HG02759 (cell line): ENCODE results near the gene CHI3L2.
A peak's percentile ranks its signal among the peaks of the same experiment; 100 is the strongest.
"Not testable (repeated sequence)": the region's sequence is repeated elsewhere in the genome, so short reads cannot be mapped to it uniquely, and the experiment has no call there.

Experiments used
- ATAC-seq: cut with Tn5 transposase; IDR thresholded peaks from one replicate; pipeline ENCODE4 v1.9.1; 2021; ENCODE audit warnings: mild to moderate bottlenecking, moderate library complexity; ENCODE audit not compliant: unreplicated experiment

Gene CHI3L2

GRCh38 chr1:111202366-111202706 lies 25.2 kb upstream of the CHI3L2 start:
- no peak for ATAC-seq

DNA sequence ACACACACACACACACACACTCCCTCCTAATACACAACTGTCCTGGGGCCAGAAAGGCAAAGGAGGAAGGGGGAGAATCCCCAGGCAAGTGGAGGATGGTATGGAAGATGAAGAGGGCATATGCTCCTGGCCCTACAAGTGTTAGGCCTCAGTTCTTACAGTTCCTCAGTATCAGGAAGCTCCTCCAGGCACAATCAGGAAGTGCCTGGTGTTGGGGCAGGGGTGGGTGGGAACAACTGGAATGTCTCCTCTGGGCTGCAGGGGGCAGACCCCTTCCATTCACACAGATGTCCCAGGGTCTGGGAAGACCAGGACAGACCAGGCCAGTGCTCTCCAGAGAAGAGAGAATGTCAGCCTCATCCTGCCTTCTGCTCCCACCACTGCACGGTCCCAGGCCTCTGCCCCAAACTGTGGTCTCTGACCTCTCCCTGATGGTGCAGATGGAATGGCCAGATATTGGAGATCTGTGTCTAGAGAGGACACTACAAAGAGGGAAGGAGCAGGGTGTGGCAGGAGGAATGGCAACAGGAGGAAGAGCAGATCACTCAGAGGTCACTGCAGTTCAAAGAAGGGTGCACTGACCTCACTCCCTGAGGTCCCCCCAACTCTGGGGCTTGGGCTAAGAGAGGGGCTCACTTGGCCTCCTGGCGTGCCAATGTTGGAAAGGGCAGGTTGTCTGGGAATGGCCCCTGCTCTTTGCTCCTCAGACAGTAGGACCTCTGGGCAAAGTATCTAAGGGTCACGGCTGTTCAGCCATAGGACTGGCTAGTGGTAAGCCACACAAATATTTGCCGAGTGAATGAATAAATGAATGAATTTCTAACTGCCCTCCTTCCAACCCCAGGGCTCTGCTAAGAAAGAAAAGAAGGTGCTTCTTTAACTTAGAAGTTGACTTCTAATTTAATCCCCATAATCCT lies 24.5 kb upstream of the CHI3L2 start:
- ATAC-seq = no peak

- ATAC-seq = peak; percentile 59
Measured at GRCh38 chr1:111203681-111204200, 23.8 kb upstream of the CHI3L2 start.

DNA sequence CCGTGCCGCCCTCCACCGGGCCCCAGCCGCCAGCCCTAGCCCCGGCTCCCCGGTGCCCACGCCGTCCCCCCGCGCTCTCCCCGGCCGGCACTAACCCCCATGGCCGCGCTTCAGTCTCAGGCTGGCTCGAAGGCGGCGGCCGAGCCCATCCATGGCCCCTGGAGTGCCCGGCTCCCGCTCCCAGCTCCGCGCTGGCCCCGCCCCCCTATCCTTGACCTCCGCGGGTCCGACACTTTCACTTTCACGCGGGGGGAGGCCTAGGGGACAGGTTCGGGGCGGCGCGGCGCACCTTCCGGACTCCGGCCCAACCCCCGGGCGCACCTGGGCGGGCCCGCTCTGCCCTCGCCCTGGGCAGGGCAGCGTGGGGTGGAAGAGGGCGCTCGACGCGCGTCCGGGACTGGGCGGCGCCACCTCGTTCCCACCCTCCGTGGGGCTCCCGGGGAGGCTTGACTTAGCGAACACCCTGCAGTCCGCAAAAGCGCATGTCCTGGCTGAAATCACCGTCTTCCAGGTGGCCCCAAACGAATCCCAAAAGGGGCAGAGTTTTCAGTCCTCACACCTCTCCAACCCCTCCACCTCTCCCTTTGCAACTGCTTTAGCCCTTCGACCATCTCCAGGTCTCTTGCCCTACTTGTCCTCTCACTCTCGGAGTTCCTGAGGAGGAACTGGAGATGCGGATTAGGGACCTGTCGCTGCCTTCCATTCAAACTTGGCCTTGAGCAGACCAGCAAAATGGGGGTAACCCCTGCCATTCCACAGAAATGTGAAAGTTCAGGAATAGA lies 23.1 kb upstream of the CHI3L2 start:
- ATAC-seq = peak; percentile 75

DNA sequence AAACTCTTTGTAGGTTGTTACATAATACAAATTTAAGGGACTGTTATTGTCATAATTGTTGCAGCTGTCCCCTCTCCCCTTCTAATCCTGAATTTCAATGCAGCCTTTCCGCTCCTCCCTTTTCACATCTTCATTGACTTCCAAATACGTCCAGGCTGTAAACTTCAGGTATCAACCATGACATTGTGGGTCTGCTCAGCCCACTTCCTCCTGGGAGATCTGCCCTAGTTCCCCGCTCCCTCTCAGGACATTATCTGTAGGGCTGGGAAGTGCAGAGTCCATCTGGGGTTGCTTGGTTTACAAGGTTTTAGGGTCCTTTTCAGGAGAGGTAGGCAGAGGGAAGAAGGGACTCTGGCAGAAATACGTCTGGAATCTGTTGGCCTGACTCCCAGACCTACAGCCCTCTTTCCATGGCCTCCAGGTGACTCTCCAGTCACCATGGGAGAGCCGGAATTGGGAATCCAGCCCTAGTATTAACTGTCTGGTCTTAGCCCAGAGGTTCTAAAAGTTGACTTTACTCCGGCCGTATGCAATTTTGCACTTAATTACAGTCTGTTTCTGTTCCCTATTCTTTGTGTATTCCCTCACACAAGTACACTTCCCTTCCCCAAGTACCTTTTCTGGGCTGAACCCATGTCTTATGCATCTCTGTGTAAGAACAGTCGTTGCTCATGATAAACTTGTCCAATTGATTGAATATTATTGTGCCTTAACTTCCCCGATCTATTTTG lies 22.4 kb upstream of the CHI3L2 start:
- no peak for ATAC-seq

GRCh38 chr1:111205714-111206050 lies 21.8 kb upstream of the CHI3L2 start:
- ATAC-seq = no peak

- no peak for ATAC-seq
Measured at GRCh38 chr1:111208921-111209320, 18.6 kb upstream of the CHI3L2 start.

DNA sequence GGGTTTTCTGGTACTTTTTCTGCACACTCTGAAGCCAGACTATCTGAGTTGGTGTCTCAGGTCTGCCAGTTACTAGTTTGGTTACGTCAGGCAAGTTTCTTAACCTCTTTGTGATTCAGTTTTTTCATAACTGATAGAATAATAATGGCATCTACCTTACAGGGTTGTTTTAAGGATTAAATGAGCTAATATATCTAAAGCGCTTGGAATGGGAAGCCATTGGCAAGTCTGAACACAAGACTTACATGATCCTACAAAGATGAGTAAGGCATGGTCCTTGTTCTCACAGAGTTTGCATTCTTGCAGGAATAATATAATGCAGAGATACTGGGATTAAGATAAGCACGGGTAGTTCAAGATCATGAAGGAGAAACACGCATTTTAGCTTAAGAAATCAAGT lies 17.9 kb upstream of the CHI3L2 start:
- ATAC-seq = no peak

GRCh38 chr1:111211921-111212320 lies 15.6 kb upstream of the CHI3L2 start:
- ATAC-seq = no peak

- no peak for ATAC-seq
Measured at GRCh38 chr1:111212634-111213335, 14.7 kb upstream of the CHI3L2 start.

GRCh38 chr1:111213412-111213811 lies 14.1 kb upstream of the CHI3L2 start:
- ATAC-seq = no peak

DNA sequence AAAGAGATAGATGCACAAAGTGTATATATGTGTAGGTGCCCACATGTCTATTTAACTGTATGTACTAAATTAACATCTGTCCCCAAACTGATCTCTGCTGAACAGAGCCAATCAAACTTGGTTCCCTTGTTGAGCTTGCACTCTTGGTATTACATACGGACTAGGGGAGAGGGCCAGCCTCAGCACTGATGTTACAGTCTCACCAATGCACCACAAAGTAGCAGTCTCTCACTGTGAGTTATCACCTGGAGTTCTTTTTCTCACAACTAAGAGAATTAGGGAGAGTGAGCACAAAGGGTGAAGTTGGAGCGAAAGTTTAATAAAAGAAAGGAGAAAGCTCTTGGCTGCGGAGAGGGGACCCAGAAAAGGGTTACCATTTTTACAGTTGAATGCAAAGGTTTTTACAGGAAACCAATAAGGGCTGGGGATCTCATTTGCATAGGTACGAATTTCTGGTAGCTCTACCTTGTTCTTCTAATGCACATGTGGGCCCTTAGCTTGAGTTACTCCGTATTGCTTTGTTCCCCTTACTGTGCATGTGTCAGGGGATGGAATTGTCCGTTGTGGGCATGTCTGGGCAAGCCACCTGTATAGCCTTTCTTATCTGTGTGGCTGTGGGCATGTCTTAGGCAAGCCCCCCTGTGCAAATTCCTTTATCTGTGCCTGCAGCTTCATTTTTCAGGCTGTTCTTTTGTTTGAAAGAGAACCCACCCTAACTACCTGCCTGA lies 13.3 kb upstream of the CHI3L2 start:
- no peak for ATAC-seq

GRCh38 chr1:111214884-111215283 lies 12.6 kb upstream of the CHI3L2 start:
- ATAC-seq = no peak

DNA sequence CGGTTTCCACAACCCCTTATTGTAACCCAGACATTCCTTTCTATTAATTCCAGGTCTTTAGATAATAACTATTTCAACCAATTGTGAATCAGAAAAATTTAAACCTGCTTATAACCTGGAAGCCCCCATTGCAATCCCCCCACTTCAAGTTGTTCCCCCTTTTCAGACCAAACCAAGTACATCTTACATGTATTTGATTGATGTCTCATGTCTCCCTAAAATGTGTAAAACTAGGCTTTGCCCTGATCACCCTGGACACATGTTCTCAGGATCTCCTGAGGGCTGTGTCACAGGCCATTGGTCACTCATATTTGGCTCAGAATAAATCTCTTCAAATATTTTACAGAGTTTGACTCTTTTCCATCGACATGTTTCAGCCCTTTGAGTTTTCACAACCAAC lies 12.2 kb upstream of the CHI3L2 start:
- ATAC-seq = not testable (repeated sequence)

DNA sequence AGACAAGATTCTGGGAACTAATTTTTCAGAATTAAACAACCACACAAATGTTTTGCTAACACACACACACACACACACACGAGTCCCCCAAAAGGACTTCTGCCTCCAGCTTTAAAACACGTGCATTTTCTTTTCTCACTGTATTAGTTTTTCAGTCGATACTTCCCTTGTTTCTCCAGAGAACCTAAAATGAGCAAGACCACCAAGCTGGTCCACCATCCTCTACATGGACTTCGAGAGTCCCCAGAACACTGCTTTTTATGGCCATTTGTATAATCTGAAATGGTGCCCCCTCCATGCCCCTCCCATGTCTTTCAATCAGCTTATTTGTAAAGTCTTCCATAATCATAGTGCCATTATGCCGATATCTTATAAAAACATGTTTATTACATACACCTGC lies 10.8 kb upstream of the CHI3L2 start:
- no peak for ATAC-seq

DNA sequence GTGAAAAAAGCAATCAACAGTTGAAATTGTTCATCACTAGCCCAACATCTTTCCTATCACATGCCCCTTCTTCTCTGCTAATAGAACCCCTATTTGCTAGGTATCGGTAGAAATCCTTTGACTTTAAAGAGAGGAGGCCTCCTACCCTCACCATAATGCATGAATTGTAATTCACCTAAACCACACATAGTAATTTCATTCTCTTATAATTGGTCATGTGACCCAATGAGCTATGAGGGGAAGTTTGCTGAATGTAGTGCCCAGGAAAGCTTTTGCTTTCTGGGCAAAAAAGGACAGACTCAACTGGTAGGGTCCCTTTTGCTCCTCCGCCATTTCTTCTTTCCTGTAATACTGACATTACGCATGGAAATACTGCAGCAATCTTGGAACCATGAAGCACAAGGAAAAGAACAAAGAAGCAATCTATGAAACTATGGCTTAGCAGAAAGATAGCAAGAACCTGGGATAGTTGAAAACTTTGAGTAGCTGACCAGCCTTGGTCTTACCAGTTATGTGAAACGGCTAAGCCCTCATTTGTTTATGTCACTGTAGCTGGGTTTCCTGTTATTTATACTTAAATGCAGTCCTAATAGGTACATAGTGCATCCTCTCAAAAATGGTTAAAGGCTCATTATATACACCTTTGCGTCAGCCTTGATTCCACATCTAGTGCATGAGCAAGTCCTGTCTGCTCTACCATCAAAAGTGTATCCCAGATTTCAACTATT lies 10.2 kb upstream of the CHI3L2 start:
- no peak for ATAC-seq

GRCh38 chr1:111218701-111219556 lies 8.6 kb upstream of the CHI3L2 start:
- ATAC-seq = no peak

DNA sequence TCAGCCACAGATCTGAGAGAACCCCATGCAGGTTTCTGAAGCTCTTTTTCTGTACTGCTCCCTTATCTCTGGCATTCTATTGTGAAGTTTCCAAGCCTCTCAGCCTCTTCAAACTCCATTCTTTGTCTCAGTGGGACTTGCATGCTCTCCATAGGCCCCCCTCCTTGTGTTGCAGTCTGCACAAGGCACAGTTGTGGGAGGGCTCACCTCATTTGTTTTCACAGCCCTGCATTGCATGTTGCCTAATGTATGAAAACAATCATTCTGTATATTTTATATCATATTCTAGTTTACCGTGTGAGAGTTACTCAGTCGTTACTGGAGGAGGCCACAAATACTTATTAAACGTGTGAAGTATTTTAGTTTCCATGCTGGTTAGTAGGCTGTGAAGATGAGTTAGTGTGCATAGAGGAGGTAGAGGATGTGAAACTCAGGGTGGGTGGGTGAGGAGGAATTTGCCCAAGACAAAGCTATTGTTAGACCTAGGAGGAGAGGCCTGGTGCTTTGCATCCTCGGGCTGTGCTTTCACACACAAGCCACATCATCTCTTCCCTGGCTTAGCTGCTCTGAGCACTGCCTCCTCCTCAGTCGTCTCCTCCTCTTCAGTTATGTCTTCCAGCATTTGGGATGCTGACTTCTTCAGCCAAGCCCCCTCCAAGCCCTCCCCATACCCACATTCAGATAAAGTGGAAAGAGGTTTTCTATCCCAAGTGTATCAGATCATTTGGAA lies 7.8 kb upstream of the CHI3L2 start:
- ATAC-seq = peak; percentile 42
